Smooth muscle cell (in vitro differentiated cells): ENCODE data around the gene DLG4. TPM values are rescaled to one million over a fixed set of nuclear protein-coding genes. Genes with fewer than 3 reads are reported as not detected.

Experiments
- DNase-seq: peaks from one replicate; lab custom pipeline; 2025; ENCODE audit not compliant: unreplicated experiment; lab: John Stamatoyannopoulos, UW
- H2AFZ ChIP-seq: fragments of 200-600 bp; sonication (generic); 2 replicates; pipeline ENCODE4 v1.6.0; 2016; ENCODE audit warnings: antibody characterized with exemption, low read depth, mild to moderate bottlenecking
- H3F3A ChIP-seq: fragments of 200-600 bp; sonication (generic); 2 replicates; pipeline ENCODE4 v1.6.0; 2017; ENCODE audit warnings: antibody characterized with exemption, low read depth
- H3K27ac ChIP-seq: fragments of 200-600 bp; sonication (generic); 2 replicates; pipeline ENCODE4 v1.5.1; 2016; ENCODE audit warnings: low read depth, mild to moderate bottlenecking
- H3K27me3 ChIP-seq: fragments of 200-600 bp; sonication (generic); 2 replicates; pipeline ENCODE4 v1.6.1; 2016; ENCODE audit warnings: low read depth, mild to moderate bottlenecking
- H3K36me3 ChIP-seq: fragments of 200-600 bp; sonication (generic); 2 replicates; pipeline ENCODE4 v1.5.1; 2016; ENCODE audit warnings: low read depth
- H3K4me1 ChIP-seq: fragments of 200-600 bp; sonication (generic); 2 replicates; pipeline ENCODE4 v1.5.1; 2016; ENCODE audit warnings: low read depth
- H3K4me2 ChIP-seq: fragments of 200-600 bp; sonication (generic); 2 replicates; pipeline ENCODE4 v1.6.0; 2016; ENCODE audit warnings: mild to moderate bottlenecking
- H3K4me3 ChIP-seq: fragments of 200-600 bp; sonication (generic); 2 replicates; pipeline ENCODE4 v1.5.1; 2016; ENCODE audit warnings: mild to moderate bottlenecking
- H3K79me2 ChIP-seq: fragments of 200-600 bp; sonication (generic); 2 replicates; pipeline ENCODE4 v1.6.0; 2016; ENCODE audit warnings: low read depth, mild to moderate bottlenecking
- H3K9ac ChIP-seq: fragments of 200-600 bp; sonication (generic); 2 replicates; pipeline ENCODE4 v1.6.0; 2016; ENCODE audit warnings: low read depth
- H3K9me3 ChIP-seq: fragments of 200-600 bp; sonication (generic); replicated peaks from 2 replicates; pipeline ENCODE4 v1.5.1; 2016; ENCODE audit warnings: low read depth
- H4K20me1 ChIP-seq: fragments of 200-600 bp; sonication (generic); 2 replicates; pipeline ENCODE4 v1.6.0; 2016; ENCODE audit warnings: low read depth
- CTCF ChIP-seq: fragments of 200-600 bp; sonication (generic); IDR thresholded peaks from 2 replicates; pipeline ENCODE4 v1.5.1; 2017; ENCODE audit warnings: borderline replicate concordance, mild to moderate bottlenecking, antibody characterized with exemption; ENCODE audit not compliant: insufficient read depth, poor library complexity, severe bottlenecking
- WGBS: methylation state at CpG from one replicate; pipeline ENCODE4 v1.1.7; 2016; ENCODE audit warnings: low lambda C conversion rate; 5-methylcytosine and 5-hydroxymethylcytosine counted together
- polyA plus RNA-seq: library from polyadenylated mRNA; unstranded; fragments of >200 nt; fragmentation: Nextera tagmentation; extraction: Ambion mirVana; gene quantifications from 2 replicates; pipeline ENCODE4 v1.2.1, GENCODE V29; 2016
- total RNA-seq: library from RNA; depleted of rRNA; stranded (reverse); fragments of >200 nt; gene quantifications from 2 replicates; pipeline ENCODE4 v1.2.3, GENCODE V29; 2014

Gene DLG4
- total and polyA plus RNA-seq, 2 experiments from 2014 or later = 2.3 to 9.4 TPM

GRCh38 chr17:7241783-7242716, 22.4 kb upstream of the DLG4 start, which contains the start of gene GABARAP:
GABARAP (minus strand) TSS chr17:7242449; CDS start chr17:7242330, 119 bp downstream.
- peak within 1 kb of the TSS; percentile 95 for H3K27ac ChIP-seq
- peak; percentile 90 for DNase-seq
- WGBS = under 1% methylated on average over 48 of the region's 62 CpGs

GRCh38 chr17:7241090-7241733, 21.6 kb upstream of the DLG4 start:
- Histone ChIP-seq H3K36me3 (no peaks in the 10 kb centered on the region), H3K4me3 (peak overlapping the region; percentile 82), H4K20me1 (peaks cover 15% of the 10 kb centered on the region), H3K79me2 (peaks cover 54% of the 10 kb centered on the region), H3F3A (peaks cover 38% of the 10 kb centered on the region), H3K27me3 (no peaks in the 10 kb centered on the region), H3K9me3 (no peaks in the 10 kb centered on the region), H3K4me2 (peak overlapping the region; percentile 84), H3K4me1 (peaks cover 26% of the 10 kb centered on the region), H2AFZ (no peak overlapping the region), H3K27ac (peak overlapping the region; percentile 95), H3K9ac (peak overlapping the region; percentile 99)
- no peak for DNase-seq
- TF ChIP-seq CTCF = no peak
- 59% methylated on average over 9 of the region's 9 CpGs for WGBS

More at GRCh38 chr17:7241783-7242716, 22.4 kb upstream of the DLG4 start, which contains the start of gene GABARAP:
- peak within 1 kb of the TSS; percentile 99 for H3K9ac ChIP-seq
- H4K20me1 ChIP-seq = peaks cover 6% of the 10 kb centered on the region
- peaks cover 30% of the 10 kb centered on the region for H3F3A ChIP-seq
- H3K9me3 ChIP-seq = no peaks in the 10 kb centered on the region
- no peaks in the 10 kb centered on the region for H3K27me3 ChIP-seq
- H3K4me3 ChIP-seq = peak within 1 kb of the TSS; percentile 82
- H2AFZ ChIP-seq = peak within 1 kb of the TSS; percentile 82
- no peak for TF ChIP-seq CTCF
- H3K79me2 ChIP-seq = peaks cover 52% of the 10 kb centered on the region
- H3K4me1 ChIP-seq = peaks cover 24% of the 10 kb centered on the region
- H3K36me3 ChIP-seq = no peaks in the 10 kb centered on the region
- peak within 1 kb of the TSS; percentile 84 for H3K4me2 ChIP-seq

GRCh38 chr17:7240375-7240774, 20.7 kb upstream of the DLG4 start:
- H3K27me3 ChIP-seq = no peaks in the 10 kb centered on the region
- H3K9me3 ChIP-seq = no peaks in the 10 kb centered on the region
- no peak overlapping the region for H2AFZ ChIP-seq
- H3K4me2 ChIP-seq = peak overlapping the region; percentile 84
- no peak for DNase-seq
- peak overlapping the region; percentile 99 for H3K9ac ChIP-seq
- H3F3A ChIP-seq = peaks cover 44% of the 10 kb centered on the region
- peaks cover 56% of the 10 kb centered on the region for H3K79me2 ChIP-seq
- peak overlapping the region; percentile 95 for H3K27ac ChIP-seq
- no peaks in the 10 kb centered on the region for H3K36me3 ChIP-seq
- peaks cover 20% of the 10 kb centered on the region for H4K20me1 ChIP-seq
- no peak for TF ChIP-seq CTCF
- H3K4me3 ChIP-seq = peak overlapping the region; percentile 49
- peaks cover 26% of the 10 kb centered on the region for H3K4me1 ChIP-seq
- WGBS = 84% methylated on average over 4 of the region's 4 CpGs
